Measurements from ENCODE around the gene CLPSL1.

DNA sequence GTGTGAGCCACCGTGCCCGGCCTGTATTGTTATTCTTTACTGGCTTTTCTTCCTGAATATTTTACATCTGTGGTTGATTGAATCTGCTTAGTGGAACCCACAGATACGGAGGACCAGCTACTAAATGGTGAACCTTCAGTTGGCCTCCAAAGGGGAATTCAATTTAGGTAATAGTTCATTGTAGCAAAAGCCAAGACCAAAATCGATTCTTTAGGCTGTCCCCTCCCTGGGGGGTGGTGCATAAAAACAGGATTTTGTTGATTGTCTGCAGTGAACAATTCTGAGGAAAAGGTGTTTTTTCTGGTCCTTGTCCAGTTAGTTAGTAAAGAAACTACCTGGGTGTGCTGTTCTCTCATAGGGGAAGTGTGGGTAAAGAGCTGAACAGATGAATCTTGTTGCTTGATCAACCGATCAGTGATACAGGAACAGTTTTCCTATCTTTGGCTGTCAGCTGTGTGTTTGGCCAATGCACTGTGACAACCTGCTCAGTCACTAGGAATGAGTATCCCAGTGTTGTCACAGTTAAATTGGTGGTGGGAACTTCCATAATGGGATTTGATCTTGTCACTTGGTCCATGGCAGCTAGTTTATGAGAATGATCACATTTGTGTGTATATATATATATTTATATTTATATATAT lies 43.9 kb downstream of the CLPSL1 start:
- TF ChIP-seq, protein P1, sequence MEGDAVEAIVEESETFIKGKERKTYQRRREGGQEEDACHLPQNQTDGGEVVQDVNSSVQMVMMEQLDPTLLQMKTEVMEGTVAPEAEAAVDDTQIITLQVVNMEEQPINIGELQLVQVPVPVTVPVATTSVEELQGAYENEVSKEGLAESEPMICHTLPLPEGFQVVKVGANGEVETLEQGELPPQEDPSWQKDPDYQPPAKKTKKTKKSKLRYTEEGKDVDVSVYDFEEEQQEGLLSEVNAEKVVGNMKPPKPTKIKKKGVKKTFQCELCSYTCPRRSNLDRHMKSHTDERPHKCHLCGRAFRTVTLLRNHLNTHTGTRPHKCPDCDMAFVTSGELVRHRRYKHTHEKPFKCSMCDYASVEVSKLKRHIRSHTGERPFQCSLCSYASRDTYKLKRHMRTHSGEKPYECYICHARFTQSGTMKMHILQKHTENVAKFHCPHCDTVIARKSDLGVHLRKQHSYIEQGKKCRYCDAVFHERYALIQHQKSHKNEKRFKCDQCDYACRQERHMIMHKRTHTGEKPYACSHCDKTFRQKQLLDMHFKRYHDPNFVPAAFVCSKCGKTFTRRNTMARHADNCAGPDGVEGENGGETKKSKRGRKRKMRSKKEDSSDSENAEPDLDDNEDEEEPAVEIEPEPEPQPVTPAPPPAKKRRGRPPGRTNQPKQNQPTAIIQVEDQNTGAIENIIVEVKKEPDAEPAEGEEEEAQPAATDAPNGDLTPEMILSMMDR (IDR thresholded peaks at IDR 0.05): no peak
- TF ChIP-seq SIN3A (IDR thresholded peaks at IDR 0.05; ENCODE audit: borderline replicate concordance, insufficient read depth, low read depth, low read length) (no peak), POLR2AphosphoS5 (IDR thresholded peaks at IDR 0.05; ENCODE audit: low read depth, low read length) (no peak), TCF7L2 (IDR thresholded peaks at IDR 0.05; ENCODE audit: low read depth, low read length) (no peak)
- TF ChIP-seq, protein P2, sequence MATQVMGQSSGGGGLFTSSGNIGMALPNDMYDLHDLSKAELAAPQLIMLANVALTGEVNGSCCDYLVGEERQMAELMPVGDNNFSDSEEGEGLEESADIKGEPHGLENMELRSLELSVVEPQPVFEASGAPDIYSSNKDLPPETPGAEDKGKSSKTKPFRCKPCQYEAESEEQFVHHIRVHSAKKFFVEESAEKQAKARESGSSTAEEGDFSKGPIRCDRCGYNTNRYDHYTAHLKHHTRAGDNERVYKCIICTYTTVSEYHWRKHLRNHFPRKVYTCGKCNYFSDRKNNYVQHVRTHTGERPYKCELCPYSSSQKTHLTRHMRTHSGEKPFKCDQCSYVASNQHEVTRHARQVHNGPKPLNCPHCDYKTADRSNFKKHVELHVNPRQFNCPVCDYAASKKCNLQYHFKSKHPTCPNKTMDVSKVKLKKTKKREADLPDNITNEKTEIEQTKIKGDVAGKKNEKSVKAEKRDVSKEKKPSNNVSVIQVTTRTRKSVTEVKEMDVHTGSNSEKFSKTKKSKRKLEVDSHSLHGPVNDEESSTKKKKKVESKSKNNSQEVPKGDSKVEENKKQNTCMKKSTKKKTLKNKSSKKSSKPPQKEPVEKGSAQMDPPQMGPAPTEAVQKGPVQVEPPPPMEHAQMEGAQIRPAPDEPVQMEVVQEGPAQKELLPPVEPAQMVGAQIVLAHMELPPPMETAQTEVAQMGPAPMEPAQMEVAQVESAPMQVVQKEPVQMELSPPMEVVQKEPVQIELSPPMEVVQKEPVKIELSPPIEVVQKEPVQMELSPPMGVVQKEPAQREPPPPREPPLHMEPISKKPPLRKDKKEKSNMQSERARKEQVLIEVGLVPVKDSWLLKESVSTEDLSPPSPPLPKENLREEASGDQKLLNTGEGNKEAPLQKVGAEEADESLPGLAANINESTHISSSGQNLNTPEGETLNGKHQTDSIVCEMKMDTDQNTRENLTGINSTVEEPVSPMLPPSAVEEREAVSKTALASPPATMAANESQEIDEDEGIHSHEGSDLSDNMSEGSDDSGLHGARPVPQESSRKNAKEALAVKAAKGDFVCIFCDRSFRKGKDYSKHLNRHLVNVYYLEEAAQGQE (IDR thresholded peaks at IDR 0.05; ENCODE audit: insufficient read depth in 1 of 2, low read depth in 2 of 2, low read length in 1 of 2): no peak
